ENCODE measurements around the gene LGR4. TPM values are rescaled to one million over a fixed set of nuclear protein-coding genes. Genes with fewer than 3 reads are reported as not detected.

Gene LGR4
- total RNA-seq, 1 donor from 2014 or later, result 39.6 TPM

- peaks cover 3% of the 10 kb centered on the region for H3K36me3 Mint-ChIP-seq
- H3K27ac Mint-ChIP-seq, result peak overlapping the region; percentile 72
- H3K27me3 Mint-ChIP-seq, result no peaks in the 10 kb centered on the region
- H3K4me3 Mint-ChIP-seq, result no peak overlapping the region
- H3K9me3 Mint-ChIP-seq, result no peaks in the 10 kb centered on the region
- H3K4me1 Mint-ChIP-seq (ENCODE audit: unreplicated experiment), result peaks cover 40% of the 10 kb centered on the region
- TF ChIP-seq, protein P1, sequence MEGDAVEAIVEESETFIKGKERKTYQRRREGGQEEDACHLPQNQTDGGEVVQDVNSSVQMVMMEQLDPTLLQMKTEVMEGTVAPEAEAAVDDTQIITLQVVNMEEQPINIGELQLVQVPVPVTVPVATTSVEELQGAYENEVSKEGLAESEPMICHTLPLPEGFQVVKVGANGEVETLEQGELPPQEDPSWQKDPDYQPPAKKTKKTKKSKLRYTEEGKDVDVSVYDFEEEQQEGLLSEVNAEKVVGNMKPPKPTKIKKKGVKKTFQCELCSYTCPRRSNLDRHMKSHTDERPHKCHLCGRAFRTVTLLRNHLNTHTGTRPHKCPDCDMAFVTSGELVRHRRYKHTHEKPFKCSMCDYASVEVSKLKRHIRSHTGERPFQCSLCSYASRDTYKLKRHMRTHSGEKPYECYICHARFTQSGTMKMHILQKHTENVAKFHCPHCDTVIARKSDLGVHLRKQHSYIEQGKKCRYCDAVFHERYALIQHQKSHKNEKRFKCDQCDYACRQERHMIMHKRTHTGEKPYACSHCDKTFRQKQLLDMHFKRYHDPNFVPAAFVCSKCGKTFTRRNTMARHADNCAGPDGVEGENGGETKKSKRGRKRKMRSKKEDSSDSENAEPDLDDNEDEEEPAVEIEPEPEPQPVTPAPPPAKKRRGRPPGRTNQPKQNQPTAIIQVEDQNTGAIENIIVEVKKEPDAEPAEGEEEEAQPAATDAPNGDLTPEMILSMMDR (conservative IDR thresholded peaks at IDR 0.05), result no peak
- DNase-seq (ENCODE audit: extremely low spot score, unreplicated experiment), result no peak
These were observed 81.1 kb downstream of the LGR4 start for GRCh38 chr11:27391331-27392015.

DNA sequence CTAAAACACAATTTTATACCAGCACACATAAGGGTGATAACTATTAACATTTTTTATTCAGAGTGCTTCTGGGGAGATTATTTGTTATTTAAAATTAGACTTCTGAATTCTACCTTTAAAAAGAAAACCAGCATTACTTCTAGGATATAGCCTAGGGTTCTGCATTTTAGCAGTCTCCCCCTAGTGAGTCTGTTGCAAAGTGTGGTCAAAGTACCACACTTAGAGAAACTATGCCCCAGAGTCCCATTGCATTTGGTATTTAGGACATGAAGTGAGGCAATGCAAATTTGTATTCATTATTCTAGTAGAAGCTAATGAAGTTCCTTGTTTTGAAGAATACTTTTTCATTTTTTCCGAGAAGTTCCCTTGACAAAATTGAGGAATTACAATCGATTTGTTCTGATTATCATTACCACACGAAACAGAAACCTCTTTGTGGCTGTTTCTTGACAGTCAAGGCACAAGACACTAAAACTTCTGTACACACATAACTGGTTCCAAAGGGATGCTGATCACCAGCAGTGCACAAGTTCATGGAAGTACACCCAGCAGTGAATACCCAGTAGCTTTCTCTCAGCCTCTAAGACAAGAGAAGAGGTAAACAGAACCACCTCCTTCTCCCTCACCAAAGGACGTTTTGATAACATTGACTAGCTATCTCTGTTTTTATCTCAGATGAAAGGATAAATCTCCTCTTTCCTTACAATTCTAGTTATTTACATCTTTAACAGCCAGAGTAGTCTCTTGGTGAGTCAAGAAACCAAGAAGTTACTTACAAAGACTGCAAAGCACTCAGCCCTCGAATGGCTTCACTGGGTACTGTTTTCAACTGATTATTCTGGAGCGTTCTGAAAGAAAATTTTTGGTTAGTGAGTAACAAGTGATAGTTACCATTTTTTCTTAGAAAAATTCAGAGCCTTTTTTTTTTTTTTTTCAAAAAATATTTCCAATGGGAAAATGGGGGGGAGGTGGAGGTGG lies 82.0 kb downstream of the LGR4 start:
- TF ChIP-seq, protein P1 (conservative IDR thresholded peaks at IDR 0.05), result no peak
- Mint-ChIP-seq H3K36me3 (peaks cover 5% of the 10 kb centered on the region), H3K27me3 (no peaks in the 10 kb centered on the region), H3K4me1 (ENCODE audit: unreplicated experiment) (peaks cover 36% of the 10 kb centered on the region), H3K4me3 (no peak overlapping the region), H3K27ac (no peak overlapping the region), H3K9me3 (no peaks in the 10 kb centered on the region)
- DNase-seq (ENCODE audit: extremely low spot score, unreplicated experiment), result no peak

DNA sequence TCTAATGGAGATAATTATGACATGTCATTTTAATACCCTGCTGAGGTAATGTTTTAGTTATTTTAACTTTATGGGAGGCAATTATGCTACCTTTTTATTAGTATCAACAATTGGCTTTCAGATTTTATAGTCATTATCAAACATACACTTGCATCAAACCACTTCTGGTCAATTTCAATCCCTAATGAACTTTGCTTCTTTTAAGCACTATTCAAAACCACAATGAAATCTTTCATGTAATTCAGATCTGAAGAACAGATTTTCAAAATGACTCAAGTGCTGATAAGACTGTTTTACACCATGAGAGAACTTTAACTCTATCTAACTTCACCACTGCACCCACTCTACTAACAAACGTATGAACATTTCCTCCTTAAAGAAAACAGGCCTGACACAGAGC lies 83.7 kb downstream of the LGR4 start:
- Mint-ChIP-seq H3K27me3 (no peaks in the 10 kb centered on the region), H3K4me1 (ENCODE audit: unreplicated experiment) (peaks cover 25% of the 10 kb centered on the region), H3K27ac (peak overlapping the region; percentile 5), H3K36me3 (peaks cover 12% of the 10 kb centered on the region), H3K9me3 (no peaks in the 10 kb centered on the region), H3K4me3 (no peak overlapping the region)
- TF ChIP-seq, protein P1 (conservative IDR thresholded peaks at IDR 0.05), result no peak
- no peak for DNase-seq (ENCODE audit: extremely low spot score, unreplicated experiment)

- no peak for DNase-seq (ENCODE audit: extremely low spot score, unreplicated experiment)
- H3K9me3 Mint-ChIP-seq, result no peaks in the 10 kb centered on the region
- no peak overlapping the region for H3K4me3 Mint-ChIP-seq
- no peak overlapping the region for H3K27ac Mint-ChIP-seq
- H3K27me3 Mint-ChIP-seq, result no peaks in the 10 kb centered on the region
- H3K36me3 Mint-ChIP-seq, result peaks cover 12% of the 10 kb centered on the region
- TF ChIP-seq, protein P1 (conservative IDR thresholded peaks at IDR 0.05), result no peak
- peaks cover 23% of the 10 kb centered on the region for H3K4me1 Mint-ChIP-seq (ENCODE audit: unreplicated experiment)
These were observed 84.6 kb downstream of the LGR4 start for GRCh38 chr11:27388001-27388400.

DNA sequence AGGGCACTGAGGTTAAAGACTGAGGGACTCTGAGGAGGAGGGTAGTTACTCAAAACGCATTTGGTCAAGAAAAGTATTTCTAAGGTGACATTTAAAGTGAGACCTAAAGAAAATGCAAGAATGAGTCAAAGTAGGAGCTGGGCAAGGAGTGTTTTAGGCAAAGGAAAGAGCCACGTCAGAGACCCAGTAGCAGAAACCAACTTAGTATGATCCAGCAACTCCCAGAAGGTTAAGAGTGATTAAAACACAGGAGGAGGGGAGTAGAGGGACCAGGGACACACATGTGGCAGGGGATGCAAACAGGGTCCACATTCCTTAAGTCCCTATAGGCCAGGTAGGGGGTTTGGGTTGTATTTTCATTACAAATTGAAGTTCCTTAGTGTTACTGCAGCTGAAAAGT lies 85.2 kb downstream of the LGR4 start:
- TF ChIP-seq, protein P1 (conservative IDR thresholded peaks at IDR 0.05), result no peak
- no peaks in the 10 kb centered on the region for H3K27me3 Mint-ChIP-seq
- H3K4me3 Mint-ChIP-seq, result no peak overlapping the region
- H3K27ac Mint-ChIP-seq, result no peak overlapping the region
- H3K9me3 Mint-ChIP-seq, result no peaks in the 10 kb centered on the region
- DNase-seq (ENCODE audit: extremely low spot score, unreplicated experiment), result no peak
- H3K4me1 Mint-ChIP-seq (ENCODE audit: unreplicated experiment), result peaks cover 17% of the 10 kb centered on the region
- peaks cover 12% of the 10 kb centered on the region for H3K36me3 Mint-ChIP-seq

All from type B pancreatic cell (in vitro differentiated cells).